GM12878 (cell line): ENCODE results near the gene GJD2. TPM values are rescaled to one million over a fixed set of nuclear protein-coding genes. Genes with fewer than 3 reads are reported as not detected.

ENCODE experiments used
- ATAC-seq: fragments of 200-7000 bp; cut with Tn5 transposase; 3 replicates; pipeline ENCODE4 v1.9.1; 2020; ENCODE audit warnings: mild to moderate bottlenecking, moderate library complexity
- BruUV-seq: library from RNA; stranded (reverse); fragments of 400-500 nt; replicated peaks from 2 replicates; lab custom pipeline; 2021; lab: Mats Ljungman, UMichigan
- CTCF ChIA-PET: fragments of 300-600 bp; sonication (Branson Sonifier 250); formaldehyde crosslinking; extraction: SDS; loops from one replicate; lab custom pipeline; 2021; ENCODE audit warnings: inconsistent platforms; lab: Yijun Ruan, JAX
- POLR2A ChIA-PET: fragments of 350-600 bp; formaldehyde crosslinking; extraction: SDS; loops from one replicate; lab custom pipeline; 2021; ENCODE audit warnings: inconsistent platforms; lab: Charles Lee
- RAD21 ChIA-PET: fragments of 300-600 bp; sonication (Branson Sonifier 250); formaldehyde crosslinking; loops from one replicate; lab custom pipeline; 2023; ENCODE audit warnings: antibody characterized with exemption; ENCODE audit not compliant: unreplicated experiment; lab: Charles Lee
- SMC1A ChIA-PET: fragments of 300-600 bp; sonication (Branson Sonifier 250); formaldehyde crosslinking; loops from one replicate; lab custom pipeline; 2023; ENCODE audit not compliant: unreplicated experiment, uncharacterized antibody; lab: Charles Lee
- DNase-seq: peaks from one replicate; pipeline ENCODE4 v3.0.0-alpha.2; 2011; ENCODE audit warnings: low read depth, low spot score
- FAIRE-seq: peaks from 3 replicates; lab custom pipeline; 2011; peaks lifted over from hg19 to GRCh38; lab: Jason Lieb, UNC
- H2AFZ ChIP-seq: 2 replicates; pipeline ENCODE4 v1.6.0; 2011; ENCODE audit warnings: low read depth, low read length, control low read depth; ENCODE audit not compliant: control insufficient read depth
- H3K27ac ChIP-seq: 2 replicates; pipeline ENCODE4 v1.5.1; 2011; ENCODE audit warnings: control low read depth; ENCODE audit not compliant: control insufficient read depth, insufficient read depth
- H3K27me3 ChIP-seq, 2 experiments: replicated peaks in 1 of 2; 2 replicates each; pipeline versions ENCODE4 v1.6.0 to v1.6.1; 2011; ENCODE audit warnings: low read length in 1 of 2; ENCODE audit not compliant: control insufficient read depth in 2 of 2, insufficient read depth in 2 of 2
- H3K36me3 ChIP-seq, 2 experiments: 2 replicates each; pipeline ENCODE4 v1.5.1; 2011; ENCODE audit warnings: low read length in 1 of 2; ENCODE audit not compliant: control insufficient read depth in 2 of 2, insufficient read depth in 2 of 2
- H3K4me1 ChIP-seq: 2 replicates; pipeline ENCODE4 v1.6.1; 2011; ENCODE audit warnings: mild to moderate bottlenecking, low read length, moderate library complexity, mixed read lengths; ENCODE audit not compliant: control insufficient read depth, insufficient read depth
- H3K4me2 ChIP-seq: 2 replicates; pipeline ENCODE4 v1.6.0; 2011; ENCODE audit warnings: control low read depth; ENCODE audit not compliant: control insufficient read depth, insufficient read depth
- H3K4me3 ChIP-seq: fragments of 200-600 bp; sonication (generic); 2 replicates; pipeline ENCODE4 v1.5.1; 2016
- H3K79me2 ChIP-seq: 2 replicates; pipeline ENCODE4 v1.6.0; 2011; ENCODE audit warnings: low read length; ENCODE audit not compliant: control insufficient read depth, insufficient read depth
- H3K9ac ChIP-seq: 2 replicates; pipeline ENCODE4 v1.8.0; 2011; ENCODE audit warnings: low read length, control low read depth, mixed read lengths; ENCODE audit not compliant: control insufficient read depth, insufficient read depth
- H3K9me3 ChIP-seq: replicated peaks from 3 replicates; pipeline ENCODE4 v1.5.1; 2011; ENCODE audit warnings: mild to moderate bottlenecking, low read length; ENCODE audit not compliant: control insufficient read depth, insufficient read depth
- H4K20me1 ChIP-seq: 2 replicates; pipeline ENCODE4 v1.6.0; 2011; ENCODE audit not compliant: control insufficient read depth, insufficient read depth
- NR2C2 ChIP-seq: IDR thresholded peaks from 2 replicates; pipeline ENCODE4 v1.6.1; 2011; ENCODE audit warnings: borderline replicate concordance, low read depth; ENCODE audit not compliant: control insufficient read depth, insufficient read length
- POLR2AphosphoS2 ChIP-seq: IDR thresholded peaks from 2 replicates; pipeline ENCODE4 v1.6.1; 2011; ENCODE audit warnings: low read depth, mild to moderate bottlenecking, low read length, improper control_type of control experiment, moderate library complexity
- REST ChIP-seq: IDR thresholded peaks from 2 replicates; pipeline ENCODE4 v1.6.1; 2012; ENCODE audit warnings: mild to moderate bottlenecking, low read depth, low read length
- SUZ12 ChIP-seq: fragments of 200-600 bp; sonication (generic); IDR thresholded peaks from one replicate; pipeline ENCODE4 v1.6.1; 2018; ENCODE audit warnings: antibody characterized with exemption, mild to moderate bottlenecking; ENCODE audit not compliant: unreplicated experiment
- WGBS: methylation state at CpG from one replicate; pipeline ENCODE4 v1.1.6; 2016; ENCODE audit warnings: low lambda C conversion rate; ENCODE audit not compliant: insufficient replicate concordance, insufficient coverage; ENCODE audit errors: missing lambda C conversion rate; 5-methylcytosine and 5-hydroxymethylcytosine counted together
- in situ Hi-C: fragments of 300-500 bp; cut with MboI; formaldehyde crosslinking; loops from 9 replicates; pipeline ENCODE4 v1.14.3; 2018; ENCODE audit warnings: mixed read lengths
- intact Hi-C: fragments of 100-400 bp; cut with micrococcal nuclease; formaldehyde crosslinking; loops from one replicate; pipeline ENCODE4 v1.14.2; 2022; ENCODE audit not compliant: unreplicated experiment
- polyA plus RNA-seq, 11 experiments: library from polyadenylated mRNA; depleted of rRNA in 4 of 11; unstranded in 6 of 11; stranded (reverse) in 5 of 11; fragments of >200 nt; fragmentation: Nextera tagmentation in 4 of 11; fragmentation: Illumina TruSeq in 1 of 11; extraction: Ambion mirVana in 4 of 11; extraction: Trizol in 1 of 11; gene quantifications; 1 replicate in 1 of 11; 2 replicates in 10 of 11; pipeline versions ENCODE4 v1.2.1 to v1.2.3, GENCODE V29; 2011 to 2016; ENCODE audit warnings: inconsistent platforms in 2 of 11, missing spikeins in 2 of 11, low read depth in 1 of 11
- total RNA-seq, 4 experiments: library from RNA; depleted of rRNA in 3 of 4; stranded (reverse); fragments of >200 nt in 3 of 4; fragmentation: Illumina TruSeq in 1 of 4; extraction: Trizol in 1 of 4; gene quantifications; 2 replicates each; pipeline versions ENCODE4 v1.2.1 to v1.2.3, GENCODE V29; 2013 to 2021

The GJD2 gene
- total and polyA plus RNA-seq, 10 of the 15 experiments (the other 5 are each of a cell fraction or from before 2014, with no cell fraction given): not detected

GRCh38 chr15:34754171-34754601 lies 612 bp downstream of the GJD2 start:
- ChIA-PET CTCF (no interaction called here), RAD21 (no interaction called here), SMC1A (no interaction called here), POLR2A (no interaction called here)
- no TSS peak for BruUV-seq
- intact Hi-C loops (no loop called here), in situ Hi-C loops (no loop called here)
- no peak for DNase-seq
- Histone ChIP-seq H3K4me3 (no peak overlapping the region), H3K36me3 (no peaks in the 10 kb centered on the region), H3K27ac (no peak overlapping the region), H4K20me1 (no peaks in the 10 kb centered on the region), H2AFZ (no peak overlapping the region), H3K4me2 (no peak overlapping the region), H3K9me3 (no peaks in the 10 kb centered on the region), H3K4me1 (no peaks in the 10 kb centered on the region), H3K79me2 (no peaks in the 10 kb centered on the region), H3K9ac (no peak overlapping the region), H3K27me3 (peaks cover 10% of the 10 kb centered on the region in 2 experiments)
- TF ChIP-seq POLR2AphosphoS2: no peak
- TF ChIP-seq SUZ12: peak; percentile 27
- 41% methylated on average over 27 of the region's 27 CpGs for WGBS
- no peak for ATAC-seq
- FAIRE-seq: no peak

GRCh38 chr15:34753236-34753894 lies 1.4 kb downstream of the GJD2 start:
- FAIRE-seq: no peak
- peak; percentile 79 for TF ChIP-seq REST
- TF ChIP-seq NR2C2: no peak
- POLR2A ChIA-PET: no interaction called here

More at GRCh38 chr15:34753236-34753894, 1.4 kb downstream of the GJD2 start:
- no peak overlapping the region for H3K4me2 ChIP-seq
- 35% methylated on average over 11 of the region's 11 CpGs for WGBS
- ATAC-seq (no peak), DNase-seq (no peak)
- no TSS peak for BruUV-seq
- no peak overlapping the region for H2AFZ ChIP-seq
- ChIA-PET RAD21 (no interaction called here), SMC1A (no interaction called here), CTCF (no interaction called here)
- no peaks in the 10 kb centered on the region for H3K79me2 ChIP-seq
- H3K27ac ChIP-seq: no peak overlapping the region
- no peak overlapping the region for H3K9ac ChIP-seq
- in situ Hi-C loops (no loop called here), intact Hi-C loops (no loop called here)
- H3K27me3 ChIP-seq: peaks cover 10% of the 10 kb centered on the region in 2 experiments
- no peaks in the 10 kb centered on the region for H3K9me3 ChIP-seq
- H3K36me3 ChIP-seq: no peaks in the 10 kb centered on the region
- no peak overlapping the region for H3K4me3 ChIP-seq
- no peaks in the 10 kb centered on the region for H3K4me1 ChIP-seq
- no peaks in the 10 kb centered on the region for H4K20me1 ChIP-seq
